Stimulated activated CD4-positive, alpha-beta T cell treated with anti-CD3 and anti-CD28 coated beads, Interleukin-2, amount 100 ng/mL, for 48 hours (primary cell): ENCODE results near the gene AMY2B.
"Not testable (repeated sequence)": the region's sequence is repeated elsewhere in the genome, so short reads cannot be mapped to it uniquely, and the experiment has no call there.

ENCODE experiments used
- DNase-seq, 2 donors: peaks; one replicate each; pipeline ENCODE4 v3.0.0-alpha.2; 2020

Gene AMY2B

GRCh38 chr1:103627436-103627835 is 56.0 kb downstream of the AMY2B start:
- not testable (repeated sequence) for DNase-seq
